CD4-positive, alpha-beta T cell treated with Interleukin-4 for 4 hours (primary cell): Measurements from ENCODE around the gene AUTS2.
"Not testable (repeated sequence)": the region's sequence is repeated elsewhere in the genome, so short reads cannot be mapped to it uniquely, and the experiment has no call there.

Experiments used
- DNase-seq: peaks from one replicate; pipeline ENCODE4 v3.0.0-alpha.2; 2020

AUTS2 gene

DNA sequence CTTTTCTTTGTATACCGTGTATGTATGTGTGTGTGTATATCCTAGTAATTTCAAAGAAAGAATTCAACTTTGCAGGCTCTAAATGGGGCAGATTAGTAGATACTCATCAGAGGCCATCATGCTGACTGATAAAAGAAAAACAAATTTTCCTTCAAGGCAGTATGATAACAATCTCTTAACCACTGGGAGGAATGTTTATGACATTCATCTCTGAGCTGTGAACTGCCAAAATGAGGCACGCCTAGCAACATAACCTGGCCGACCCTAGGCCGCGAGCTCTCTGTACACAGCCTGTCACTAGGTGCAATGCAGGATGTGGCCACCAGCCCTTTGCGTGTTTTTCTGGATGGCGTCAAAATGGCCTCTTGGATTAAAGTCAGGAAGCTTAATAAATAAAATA, 1190.0 kb downstream of the AUTS2 start:
- DNase-seq: peak; percentile 82

DNA sequence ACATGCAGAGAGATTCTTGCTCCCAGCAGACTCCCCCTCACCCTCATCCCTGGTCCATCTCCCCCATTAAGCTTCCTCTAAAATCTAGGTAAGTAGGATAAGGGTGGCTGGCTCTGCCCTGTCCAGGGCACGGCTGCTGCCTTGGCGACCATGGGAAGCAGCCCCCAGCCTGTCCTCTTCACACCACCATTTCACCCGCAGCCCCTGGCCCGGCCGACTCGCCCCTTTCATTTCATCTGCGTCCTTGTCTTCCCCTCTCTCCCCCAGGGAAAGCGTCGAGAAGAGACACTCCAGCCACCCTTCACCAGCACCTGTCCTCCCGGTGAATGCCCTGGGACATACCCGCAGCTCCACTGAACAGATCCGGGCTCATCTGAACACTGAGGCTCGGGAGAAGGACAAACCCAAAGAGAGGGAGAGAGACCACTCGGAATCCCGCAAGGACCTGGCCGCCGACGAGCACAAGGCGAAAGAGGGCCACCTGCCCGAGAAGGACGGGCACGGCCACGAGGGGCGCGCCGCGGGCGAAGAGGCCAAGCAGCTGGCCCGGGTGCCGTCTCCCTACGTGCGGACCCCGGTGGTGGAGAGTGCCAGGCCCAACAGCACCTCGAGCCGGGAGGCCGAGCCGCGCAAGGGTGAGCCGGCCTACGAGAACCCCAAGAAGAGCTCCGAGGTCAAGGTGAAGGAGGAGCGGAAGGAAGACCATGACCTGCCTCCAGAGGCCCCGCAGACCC, 1191.4 kb downstream of the AUTS2 start:
- DNase-seq: no peak

DNA sequence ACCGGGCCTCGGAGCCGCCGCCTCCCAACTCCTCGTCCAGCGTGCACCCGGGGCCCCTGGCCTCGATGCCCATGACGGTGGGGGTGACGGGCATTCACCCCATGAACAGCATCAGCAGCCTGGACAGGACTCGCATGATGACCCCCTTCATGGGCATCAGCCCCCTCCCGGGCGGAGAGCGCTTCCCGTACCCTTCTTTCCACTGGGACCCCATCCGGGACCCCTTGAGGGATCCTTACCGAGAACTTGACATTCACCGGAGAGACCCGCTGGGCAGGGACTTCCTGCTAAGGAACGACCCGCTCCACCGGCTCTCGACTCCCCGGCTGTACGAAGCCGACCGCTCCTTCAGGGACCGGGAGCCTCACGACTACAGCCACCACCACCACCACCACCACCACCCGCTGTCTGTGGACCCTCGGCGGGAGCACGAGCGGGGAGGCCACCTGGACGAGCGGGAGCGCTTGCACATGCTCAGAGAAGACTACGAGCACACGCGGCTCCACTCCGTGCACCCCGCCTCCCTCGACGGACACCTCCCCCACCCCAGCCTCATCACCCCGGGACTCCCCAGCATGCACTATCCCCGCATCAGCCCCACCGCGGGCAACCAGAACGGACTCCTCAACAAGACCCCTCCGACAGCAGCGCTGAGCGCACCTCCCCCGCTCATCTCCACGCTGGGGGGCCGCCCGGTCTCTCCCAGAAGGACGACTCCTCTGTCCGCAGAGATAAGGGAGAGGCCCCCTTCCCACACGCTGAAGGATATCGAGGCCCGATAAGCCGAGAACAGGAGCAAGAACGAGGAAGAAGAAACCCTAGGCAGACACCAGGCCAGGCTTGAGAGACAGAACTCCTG, 1192.2 kb downstream of the AUTS2 start:
- DNase-seq: no peak

DNA sequence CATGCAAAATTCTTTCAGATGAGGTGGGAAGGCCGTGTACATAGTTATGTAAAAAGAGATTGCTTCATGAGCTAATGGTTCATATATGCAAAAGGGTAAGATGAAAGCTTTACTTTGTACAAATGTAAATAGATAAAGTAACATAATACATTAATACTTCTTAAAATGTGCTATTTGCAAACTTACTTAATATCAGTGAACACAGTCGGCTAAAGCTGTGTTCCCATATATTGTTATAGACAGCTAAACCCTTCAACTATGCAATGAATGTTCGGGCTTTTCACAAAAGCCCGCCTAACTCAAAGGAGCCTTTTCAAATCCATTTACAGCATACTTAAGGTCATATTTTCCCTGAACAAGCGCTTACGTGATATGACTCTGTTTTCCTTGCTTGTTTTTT, 1193.1 kb downstream of the AUTS2 start:
- DNase-seq: no peak

DNA sequence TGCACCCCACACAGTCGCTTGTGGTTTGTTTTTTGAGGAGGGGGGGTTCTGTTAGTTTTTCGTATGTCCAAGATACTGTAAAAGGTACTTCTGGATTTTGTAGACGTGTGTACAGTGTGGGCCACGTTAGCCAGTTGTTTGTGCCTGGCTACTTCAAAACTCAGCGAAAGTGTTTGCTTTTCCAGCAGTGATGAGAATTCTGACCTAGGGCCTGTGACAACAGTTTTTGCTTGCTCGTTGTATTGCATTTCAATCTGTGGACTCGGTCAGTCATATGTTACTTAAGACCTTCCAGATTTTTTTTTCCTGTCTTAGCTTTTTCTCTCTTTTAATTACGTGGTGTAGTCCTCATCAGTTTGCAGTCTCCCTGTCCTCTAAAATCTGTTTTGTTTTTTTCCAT, 1194.8 kb downstream of the AUTS2 start:
- no peak for DNase-seq

DNA sequence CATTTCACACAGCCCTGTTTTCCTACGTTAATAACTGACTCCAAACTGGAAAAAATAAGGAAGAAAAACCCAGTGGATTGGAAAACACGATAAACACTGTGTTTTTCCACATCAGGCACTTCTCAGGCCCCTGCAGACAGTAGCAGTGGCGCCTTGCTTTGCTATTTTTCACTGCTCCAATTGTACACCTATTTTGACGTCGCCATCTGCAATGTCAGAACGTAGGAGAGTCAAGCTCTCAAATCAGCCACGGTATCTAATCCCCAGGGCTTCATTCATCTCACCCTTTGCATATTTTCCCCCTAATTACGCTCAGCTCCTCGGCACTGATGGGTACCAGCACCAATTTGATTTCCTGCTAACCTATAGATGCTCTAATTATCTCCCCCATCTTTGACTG, 1195.5 kb downstream of the AUTS2 start:
- no peak for DNase-seq

DNA sequence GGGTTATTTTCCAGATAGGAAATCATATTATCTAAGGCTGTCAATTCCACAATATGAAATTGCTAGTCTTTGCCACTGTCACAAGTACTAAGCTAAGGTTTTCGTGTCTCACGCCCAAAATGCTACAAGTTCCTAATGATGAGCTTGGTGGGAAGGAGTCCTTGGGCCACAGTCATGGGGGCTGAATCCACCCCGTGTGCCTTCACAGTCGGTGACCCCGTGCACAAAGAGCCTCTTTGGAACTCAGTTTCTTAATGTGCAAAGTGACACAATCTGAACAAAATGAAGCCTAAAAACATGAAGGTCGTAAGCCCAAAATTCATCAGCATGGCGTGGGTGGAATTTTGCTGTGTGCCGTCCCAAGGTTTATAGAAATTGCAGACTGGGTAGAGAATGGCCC, 1196.7 kb downstream of the AUTS2 start:
- DNase-seq: no peak

DNA sequence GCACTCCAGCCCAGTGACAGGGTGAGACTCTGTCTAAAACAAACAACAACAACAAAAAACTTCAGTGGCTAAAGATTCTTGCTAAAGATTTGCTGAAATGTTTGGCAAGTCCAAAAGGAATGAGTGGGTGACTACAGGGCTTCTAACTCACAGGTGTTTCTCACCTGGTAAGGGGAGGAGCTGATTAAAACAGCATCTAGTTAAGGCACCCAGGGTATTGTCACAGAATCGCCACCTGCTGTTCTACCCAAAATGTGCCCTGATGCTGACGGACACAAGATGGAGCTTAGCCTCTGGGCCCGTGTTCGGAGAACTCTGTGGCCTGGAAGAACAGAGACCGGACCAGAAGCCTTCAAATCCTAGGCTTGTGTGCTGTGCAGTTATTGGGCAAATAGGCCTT, 1197.7 kb downstream of the AUTS2 start:
- DNase-seq: no peak

DNA sequence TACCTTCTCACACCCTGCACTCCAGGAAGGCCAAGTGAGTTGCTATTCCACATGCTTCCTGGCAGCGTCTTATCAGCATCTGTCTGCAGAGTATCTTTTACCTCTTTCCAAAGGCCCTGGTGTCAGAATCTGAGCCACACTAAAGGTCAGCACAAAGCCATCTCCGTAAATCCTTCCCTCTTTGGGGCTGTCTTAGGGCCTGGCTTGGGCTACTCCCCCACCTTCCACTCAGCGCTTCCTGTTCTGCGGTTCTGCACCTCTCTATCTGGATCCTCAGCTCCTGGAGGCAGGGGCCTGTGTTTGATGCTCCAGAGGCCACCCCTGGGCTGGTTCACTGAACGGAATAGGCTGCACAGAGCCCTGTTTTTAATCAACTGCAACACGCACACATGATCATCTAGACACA, 1198.8 kb downstream of the AUTS2 start:
- DNase-seq: no peak

DNA sequence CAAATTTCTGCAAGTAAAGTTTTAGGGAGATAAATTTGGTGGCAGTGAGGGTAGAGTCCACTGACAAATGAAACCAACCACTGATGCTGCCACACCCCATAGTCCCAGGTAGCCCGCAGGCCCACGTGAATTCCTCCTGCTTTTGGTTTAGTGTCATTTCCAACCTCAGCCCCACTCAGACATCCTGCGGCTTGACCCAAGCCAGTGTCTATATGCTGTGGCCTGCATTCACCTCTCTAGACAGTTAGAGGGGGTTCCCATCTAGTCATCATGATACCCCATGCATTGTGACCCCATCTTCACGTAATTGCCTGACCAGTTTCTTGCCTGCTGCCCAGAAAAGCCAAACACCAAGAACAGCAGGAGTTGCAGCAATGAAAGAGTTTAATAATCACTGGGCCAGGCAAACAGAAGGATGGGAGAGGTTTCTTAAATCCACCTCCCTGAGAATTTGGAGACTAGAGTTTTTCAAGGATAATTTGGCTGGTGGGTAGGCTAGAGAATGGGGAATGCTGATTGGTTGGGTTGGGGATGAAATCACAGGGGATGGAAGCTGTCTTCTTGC, 1201.6 kb downstream of the AUTS2 start:
- no peak for DNase-seq

DNA sequence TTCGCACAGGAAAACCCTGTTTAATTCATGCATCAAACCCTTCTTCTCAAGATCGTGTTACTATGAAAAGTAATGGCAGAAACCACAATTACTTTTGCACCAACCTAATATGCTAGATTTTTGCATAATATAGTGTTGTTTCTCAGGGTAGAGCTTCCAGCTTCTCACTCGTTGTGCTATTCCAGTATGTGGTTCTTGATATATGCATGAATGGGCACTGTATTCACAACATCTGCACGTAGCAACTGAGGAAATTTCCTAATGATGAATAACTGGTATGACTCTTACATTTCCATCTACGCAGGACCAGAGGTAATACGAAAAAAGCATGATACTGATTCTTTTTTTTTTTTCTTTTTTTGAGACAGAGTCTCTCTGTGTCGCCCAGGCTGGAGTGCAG, 1207.1 kb downstream of the AUTS2 start:
- no peak for DNase-seq

DNA sequence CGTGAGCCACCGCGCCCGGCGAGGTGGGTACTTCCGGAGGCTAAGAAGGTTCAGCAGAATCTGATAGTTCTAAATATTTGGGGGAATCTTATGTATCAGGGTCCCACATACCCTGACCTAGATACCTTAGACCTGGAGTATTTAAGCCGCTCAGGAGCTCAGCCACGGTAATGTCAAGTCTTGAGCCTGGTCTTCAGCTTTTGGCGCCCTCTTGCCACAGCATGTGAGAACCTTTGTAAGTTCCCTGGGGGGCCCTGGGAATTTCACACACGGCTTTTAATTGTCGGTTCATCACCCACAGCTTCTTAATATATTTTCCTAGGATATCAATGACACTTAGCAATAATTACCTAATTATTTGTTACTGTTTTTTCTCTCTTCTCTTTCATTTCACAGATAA, 1209.4 kb downstream of the AUTS2 start:
- DNase-seq: no peak

DNA sequence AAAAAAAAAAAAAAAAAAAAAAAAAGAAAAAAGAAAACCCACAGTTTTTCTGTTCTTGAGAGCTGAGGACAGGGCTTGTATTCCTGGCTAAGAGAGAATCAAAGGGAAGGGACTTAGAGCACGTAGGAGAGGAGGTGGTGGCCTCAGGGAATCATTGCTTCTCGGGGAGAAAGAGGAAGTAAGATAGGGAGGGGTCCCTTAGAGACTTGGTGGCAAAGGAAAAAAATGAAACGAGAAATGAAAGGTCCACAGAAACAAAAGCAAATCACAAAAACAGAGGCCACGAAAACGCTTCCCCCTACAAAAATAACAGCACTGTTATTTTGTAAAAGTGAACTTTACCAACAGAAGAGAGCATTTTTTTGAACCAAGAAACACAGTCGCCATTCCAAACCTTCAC, 1210.6 kb downstream of the AUTS2 start:
- DNase-seq: no peak

DNA sequence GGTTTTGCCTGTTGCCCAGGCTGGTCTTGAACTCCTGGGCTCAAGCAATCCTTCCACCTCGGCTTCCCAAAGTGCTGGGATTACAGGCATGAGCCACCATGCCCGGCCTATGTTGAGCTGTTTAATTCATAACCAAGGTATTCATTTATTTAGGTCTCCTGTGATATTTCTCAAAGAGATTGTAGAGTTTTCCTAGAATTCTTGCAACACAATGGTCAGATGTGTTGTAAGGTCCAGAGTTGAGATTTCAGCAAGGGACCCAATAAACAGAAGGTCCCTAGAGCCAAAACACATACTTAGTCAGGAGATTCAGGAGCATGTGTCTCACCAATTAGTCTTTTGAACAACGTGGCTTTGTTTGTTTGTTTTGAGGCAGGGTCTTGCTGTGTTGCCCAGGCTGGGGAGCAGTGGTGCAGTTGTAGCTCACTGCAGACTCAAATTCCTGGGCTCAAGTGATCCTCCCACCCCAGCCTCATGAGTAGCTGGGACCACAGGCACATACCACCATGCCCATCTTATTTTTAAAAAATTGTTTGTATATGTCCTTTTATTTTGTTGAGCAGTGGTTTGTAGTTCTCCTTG, 1212.4 kb downstream of the AUTS2 start:
- DNase-seq: no peak

DNA sequence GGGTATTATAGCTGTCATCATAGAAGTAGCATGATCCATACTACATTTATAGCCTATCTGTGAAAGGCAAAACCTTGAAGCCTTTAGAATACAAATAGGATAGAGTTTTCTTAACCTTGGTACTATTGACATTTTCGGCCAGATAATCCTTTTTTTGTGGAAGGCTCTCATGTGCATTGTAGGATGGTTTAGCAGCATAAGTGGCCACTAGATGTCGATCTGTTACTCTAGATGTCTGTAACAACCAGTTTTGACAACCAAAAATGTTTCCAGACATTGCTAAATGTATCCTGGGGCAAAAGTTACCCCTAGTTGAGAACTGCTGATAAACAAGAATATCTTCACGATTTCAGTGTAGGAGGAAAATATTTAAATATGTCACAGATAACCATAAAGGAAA, 1214.2 kb downstream of the AUTS2 start:
- DNase-seq: no peak

DNA sequence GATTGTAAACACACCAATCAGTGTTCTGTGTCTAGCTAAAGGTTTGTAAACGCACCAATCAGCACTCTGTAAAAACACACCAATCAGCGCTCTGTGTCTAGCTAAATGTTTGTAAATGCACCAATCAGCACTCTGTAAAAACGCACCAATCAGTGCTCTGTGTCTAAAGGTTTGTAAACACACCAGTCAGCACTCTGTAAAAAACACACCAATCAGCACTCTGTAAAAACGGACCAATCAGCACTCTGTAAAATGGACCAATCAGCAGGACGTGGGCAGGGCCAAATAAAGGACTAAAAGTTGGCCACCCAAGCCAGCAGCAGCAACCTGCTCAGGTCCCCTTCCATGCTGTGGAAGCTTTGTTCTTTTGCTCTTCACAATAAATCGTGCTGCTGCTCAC, 1224.2 kb downstream of the AUTS2 start:
- DNase-seq: not testable (repeated sequence)

DNA sequence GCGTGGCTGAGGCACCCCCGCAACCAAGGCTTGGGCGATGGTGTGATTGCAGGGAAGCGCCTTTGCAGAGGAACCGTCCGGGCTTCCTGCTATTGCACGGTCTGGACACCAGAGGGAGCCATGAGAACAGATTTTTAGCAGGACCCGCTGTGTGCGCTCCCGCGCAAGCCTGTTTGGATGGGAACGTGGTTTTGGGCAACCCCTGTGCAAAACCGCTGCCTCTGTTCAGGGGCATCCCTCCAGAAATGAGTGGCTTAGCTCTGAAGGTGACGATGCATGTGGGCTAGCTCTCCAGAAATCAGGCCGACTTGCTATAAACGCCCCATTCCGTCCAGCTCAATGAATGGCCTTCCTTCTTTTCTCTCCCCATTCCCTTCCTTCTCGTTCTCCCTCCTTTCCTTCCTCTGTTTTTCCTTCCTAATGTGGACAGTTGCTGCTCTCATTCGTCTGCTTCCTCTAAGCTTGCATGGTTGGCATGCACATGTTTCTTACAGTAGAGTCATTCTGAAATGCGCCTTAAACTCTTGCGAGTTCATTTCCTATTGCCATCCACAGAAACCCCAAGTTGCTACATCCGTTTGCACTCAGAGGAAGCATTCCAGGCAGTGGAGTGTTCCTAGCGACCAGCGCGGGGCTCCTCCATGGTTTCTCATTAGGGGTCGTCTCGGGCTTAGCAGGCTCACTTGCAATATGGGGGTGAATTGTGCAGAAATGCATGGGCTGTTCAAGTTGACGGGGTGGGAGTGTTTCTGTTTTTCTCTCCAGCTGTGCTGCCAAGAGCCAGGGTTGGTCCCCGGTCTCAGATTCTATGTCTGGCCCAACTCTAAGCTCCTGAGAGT, 1231.2 kb downstream of the AUTS2 start:
- peak; percentile 63 for DNase-seq

DNA sequence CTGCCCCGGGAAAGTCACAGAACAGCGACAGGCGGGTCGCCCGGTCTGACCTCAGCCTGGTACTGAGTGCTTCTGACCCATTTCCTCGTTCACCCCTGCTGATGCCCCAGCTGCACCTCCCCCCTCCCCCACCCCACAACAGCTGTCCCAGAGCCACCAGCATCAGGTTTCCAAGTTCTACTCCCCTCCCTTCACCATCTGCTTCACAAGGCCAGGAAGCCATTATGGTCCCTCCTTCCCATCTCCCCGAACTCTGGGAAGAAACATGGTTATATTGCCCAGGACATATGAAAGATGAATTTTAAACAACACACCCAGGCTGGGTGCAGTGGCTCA, 1231.8 kb downstream of the AUTS2 start:
- no peak for DNase-seq

DNA sequence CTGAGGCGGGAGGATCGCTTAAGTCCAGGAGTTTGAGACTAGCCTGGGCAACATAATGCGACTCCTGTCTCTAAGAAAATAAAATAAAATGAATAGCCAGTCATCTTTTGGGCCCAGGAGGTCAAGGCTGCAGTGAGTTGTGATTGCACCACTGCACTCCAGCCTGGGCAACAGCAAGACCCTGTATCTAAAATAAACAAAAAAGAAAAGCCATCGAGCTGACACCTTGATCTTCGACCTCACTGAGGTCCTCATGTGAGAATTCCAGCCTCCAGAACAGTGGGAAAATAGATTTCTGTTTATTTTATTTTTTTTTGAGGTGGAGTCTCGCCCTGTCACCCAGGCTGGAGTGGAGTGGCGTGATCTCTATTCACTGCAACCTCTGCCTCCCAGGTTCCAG, 1232.2 kb downstream of the AUTS2 start:
- no peak for DNase-seq

DNA sequence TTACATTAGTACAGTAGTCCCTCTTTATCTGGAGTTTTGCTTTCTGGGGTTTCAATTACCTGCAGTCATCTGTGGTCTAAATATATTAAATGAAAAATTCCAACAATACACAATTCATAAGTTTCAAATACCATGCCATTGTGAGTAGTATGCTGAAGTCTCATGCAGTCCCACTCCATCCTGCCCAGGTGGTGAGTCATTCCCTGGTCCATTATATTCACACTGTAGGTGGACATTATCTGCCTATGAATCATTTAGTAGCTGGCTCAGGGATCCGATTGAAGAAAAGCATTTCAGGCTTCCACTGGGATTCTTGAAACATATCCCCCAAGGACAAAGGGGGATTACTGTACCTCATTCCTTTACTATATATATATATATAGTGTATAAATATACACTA, 1235.5 kb downstream of the AUTS2 start:
- DNase-seq: no peak

DNA sequence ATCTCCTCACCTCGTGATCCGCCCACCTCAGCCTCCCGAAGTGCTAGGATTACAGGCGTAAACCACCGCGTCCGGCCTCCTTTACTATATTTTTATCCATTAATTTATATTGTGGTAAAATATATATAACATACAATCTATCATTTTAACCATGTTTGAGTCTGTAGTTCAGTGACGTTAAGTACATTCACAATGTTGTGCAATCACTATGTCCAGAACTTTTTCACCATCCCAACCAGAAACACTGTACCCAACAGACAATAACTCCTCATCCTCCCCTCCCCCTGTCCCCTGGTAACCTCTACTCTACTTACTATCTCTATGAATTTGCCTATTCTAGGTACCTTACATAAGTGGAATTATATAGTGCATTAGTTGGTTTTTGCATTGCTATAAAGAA, 1236.1 kb downstream of the AUTS2 start:
- no peak for DNase-seq

DNA sequence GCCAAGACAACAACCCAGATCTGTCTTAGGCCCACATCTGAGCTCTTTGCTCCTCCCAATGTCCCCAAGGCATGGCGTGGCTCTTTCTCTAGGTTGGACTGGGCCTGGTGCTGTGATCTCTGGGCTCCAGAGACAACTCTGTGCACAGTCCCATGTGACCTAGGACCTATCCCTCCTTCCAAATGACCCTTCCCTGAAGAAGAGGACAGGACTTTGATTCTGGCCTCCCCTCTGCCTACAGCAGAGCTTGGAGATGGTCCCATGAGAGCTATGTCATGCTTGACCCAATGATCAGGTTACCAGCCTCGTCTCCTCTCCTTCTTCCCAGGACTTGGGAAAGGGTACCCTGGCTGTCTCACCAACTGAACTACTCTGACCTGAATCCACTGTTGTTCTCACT, 1237.4 kb downstream of the AUTS2 start:
- DNase-seq: no peak

DNA sequence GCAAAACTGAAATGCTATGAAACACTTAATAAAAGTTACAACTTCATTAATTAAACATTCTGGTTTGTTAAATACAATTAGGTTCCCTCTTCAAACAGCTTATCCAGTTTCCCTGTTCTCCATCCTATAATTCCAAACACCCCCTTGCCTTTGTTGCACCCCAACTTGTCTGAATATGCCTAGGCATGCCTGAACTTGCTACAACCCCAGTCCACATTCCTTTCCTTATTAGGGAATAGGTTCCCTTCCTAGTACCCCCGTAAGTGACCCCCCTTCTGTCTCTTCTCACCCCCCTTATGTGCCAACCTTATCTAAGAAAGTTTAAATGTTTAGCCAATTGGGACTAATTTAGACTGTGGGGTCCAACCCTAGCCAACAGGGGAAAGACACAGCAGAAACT, 1238.0 kb downstream of the AUTS2 start:
- no peak for DNase-seq
